K562 (cell line): ENCODE data around the gene PNRC1. TPM values are rescaled to one million over a fixed set of nuclear protein-coding genes. Genes with fewer than 3 reads are reported as not detected.
A peak's percentile ranks its signal among the peaks of the same experiment; 100 is the strongest.
"Not testable (repeated sequence)": the region's sequence is repeated elsewhere in the genome, so short reads cannot be mapped to it uniquely, and the experiment has no call there.

Experiments
- ATAC-seq: fragments of 200-7000 bp; cut with Tn5 transposase; 3 replicates; pipeline ENCODE4 v1.9.1; 2020; ENCODE audit warnings: moderate library complexity
- BruUV-seq: library from RNA; stranded (reverse); fragments of 400-500 nt; replicated peaks from 2 replicates; lab custom pipeline; 2021; lab: Mats Ljungman, UMichigan
- CTCF ChIA-PET: fragments of 300-600 bp; formaldehyde crosslinking; extraction: SDS; loops from one replicate; lab custom pipeline; 2021; ENCODE audit warnings: low intra/inter-chr PET ratio; lab: Yijun Ruan, JAX
- POLR2A ChIA-PET: fragments of 300-600, 350-650 bp; sonication (Branson Sonifier 250); formaldehyde crosslinking; extraction: SDS; loops from one replicate; lab custom pipeline; 2021; ENCODE audit warnings: antibody characterized with exemption, inconsistent platforms; lab: Yijun Ruan, JAX
- DNase-seq, 4 experiments: peaks; one replicate each; pipeline versions ENCODE4 v3.0.0 to v3.0.0-alpha.2; 2011 to 2018; ENCODE audit warnings: low spot score in 3 of 4, mixed read lengths in 3 of 4; ENCODE audit errors: extremely low read depth in 1 of 4
- FAIRE-seq: peaks from 2 replicates; lab custom pipeline; 2011; peaks lifted over from hg19 to GRCh38; lab: Jason Lieb, UNC
- H2AFZ ChIP-seq: 2 replicates; pipeline ENCODE4 v1.6.0; 2011; ENCODE audit warnings: low read depth, low read length, control low read depth, inconsistent platforms
- H3K27ac ChIP-seq: fragments of 200-600 bp; 3 replicates; pipeline ENCODE4 v1.8.0; 2011; ENCODE audit warnings: low read depth, mild to moderate bottlenecking, control low read depth, inconsistent platforms, low read length, moderate library complexity, mixed read lengths; ENCODE audit errors: extremely low read depth
- H3K27me3 ChIP-seq, 2 experiments: fragments of 300-600 bp in 1 of 2; 2 replicates in 1 of 2; 3 replicates in 1 of 2; pipeline versions ENCODE4 v1.6.0 to v1.8.0; 2011; ENCODE audit warnings: inconsistent platforms in 2 of 2, low read length in 2 of 2, mild to moderate bottlenecking in 1 of 2, mixed read lengths in 1 of 2, moderate library complexity in 1 of 2; ENCODE audit not compliant: control insufficient read depth in 2 of 2, insufficient read depth in 2 of 2
- H3K36me3 ChIP-seq: fragments of 300-600 bp; 3 replicates; pipeline ENCODE4 v1.8.0; 2011; ENCODE audit warnings: mild to moderate bottlenecking, low read length, inconsistent platforms; ENCODE audit not compliant: control insufficient read depth, insufficient read depth
- H3K4me1 ChIP-seq, 2 experiments: fragments of 200-600 bp in 1 of 2; replicated peaks in 1 of 2; 2 replicates in 1 of 2; 3 replicates in 1 of 2; pipeline versions ENCODE4 v1.5.1 to v1.8.0; 2011; ENCODE audit warnings: inconsistent platforms in 2 of 2, low read length in 2 of 2, mild to moderate bottlenecking in 1 of 2, mixed read lengths in 1 of 2, moderate library complexity in 1 of 2; ENCODE audit not compliant: control insufficient read depth in 2 of 2, insufficient read depth in 2 of 2
- H3K4me2 ChIP-seq: 2 replicates; pipeline ENCODE4 v1.6.1; 2011; ENCODE audit warnings: low read length, control low read depth, inconsistent platforms, mixed read lengths; ENCODE audit not compliant: insufficient read depth
- H3K4me3 ChIP-seq: fragments of 200-600 bp; sonication (generic), shearing (Covaris generic); 2 replicates; pipeline ENCODE4 v1.5.1; 2016; ENCODE audit warnings: control low read depth, inconsistent platforms
- H3K79me2 ChIP-seq: fragments of 200-600 bp; 3 replicates; pipeline ENCODE4 v1.8.0; 2011; ENCODE audit warnings: low read length, inconsistent platforms; ENCODE audit not compliant: control insufficient read depth, insufficient read depth
- H3K9ac ChIP-seq, 2 experiments: 2 replicates each; pipeline versions ENCODE4 v1.6.0 to v1.6.1; 2011; ENCODE audit warnings: low read depth in 2 of 2, low read length in 2 of 2, control low read depth in 1 of 2, inconsistent platforms in 1 of 2, mild to moderate bottlenecking in 1 of 2, mixed read lengths in 1 of 2; ENCODE audit not compliant: insufficient read depth in 1 of 2
- H3K9me1 ChIP-seq: one replicate; pipeline ENCODE4 v1.6.0; 2011; ENCODE audit warnings: inconsistent platforms, mild to moderate bottlenecking, low read length, moderate library complexity; ENCODE audit not compliant: control insufficient read depth, insufficient read depth
- H3K9me3 ChIP-seq: replicated peaks from 2 replicates; pipeline ENCODE4 v1.5.1; 2011; ENCODE audit warnings: low read depth, low read length, inconsistent platforms; ENCODE audit not compliant: control insufficient read depth, insufficient read depth
- H4K20me1 ChIP-seq: replicated peaks from 2 replicates; pipeline ENCODE4 v1.6.1; 2011; ENCODE audit warnings: low read length, inconsistent platforms, mixed read lengths; ENCODE audit not compliant: control insufficient read depth, insufficient read depth
- SLC30A9 ChIP-seq: fragments of 250-450 bp; sonication (Bioruptor Pico); IDR thresholded peaks from 2 replicates; pipeline ENCODE4 v1.8.0; 2022; ENCODE audit warnings: mild to moderate bottlenecking, moderate library complexity
- ZNF644 ChIP-seq: fragments of 200-800 bp; sonication (Bioruptor generic); IDR thresholded peaks from 2 replicates; pipeline ENCODE4 v1.6.1; 2016; ENCODE audit warnings: low read depth, missing genetic modification characterization, missing compliant biosample characterization
- WGBS: fragments of 100-300 bp; shearing (Covaris generic); methylation state at CpG from one replicate; pipeline ENCODE4 v1.1.6; 2016; ENCODE audit warnings: low coverage, mixed read lengths; ENCODE audit not compliant: insufficient coverage; ENCODE audit errors: missing lambda C conversion rate; 5-methylcytosine and 5-hydroxymethylcytosine counted together
- in situ Hi-C: fragments of 300-500 bp; cut with MboI; formaldehyde crosslinking; loops from 4 replicates; pipeline ENCODE4 v1.15.0; 2018; ENCODE audit warnings: inconsistent platforms, mixed read lengths
- intact Hi-C: fragments of 100-400 bp; cut with micrococcal nuclease; formaldehyde crosslinking; loops from 2 replicates; pipeline ENCODE4 v1.14.2; 2022
- polyA plus RNA-seq, 8 experiments: library from polyadenylated mRNA; depleted of rRNA in 4 of 8; stranded (reverse) in 5 of 8; unstranded in 3 of 8; fragments of >200 nt; fragmentation: Nextera tagmentation in 2 of 8; fragmentation: Illumina TruSeq in 1 of 8; extraction: Ambion mirVana in 2 of 8; extraction: Trizol in 1 of 8; gene quantifications; 2 replicates each; pipeline versions ENCODE4 v1.2.1 to v1.2.3, GENCODE V29; 2011 to 2014; ENCODE audit warnings: inconsistent platforms in 1 of 8, missing spikeins in 1 of 8
- total RNA-seq, 7 experiments: library from RNA; depleted of rRNA in 6 of 7; stranded (reverse); fragments of >200 nt in 6 of 7; fragmentation: Illumina TruSeq in 2 of 7; extraction: Trizol in 2 of 7; gene quantifications; 2 replicates each; pipeline versions ENCODE4 v1.2.1 to v1.2.3, GENCODE V29; 2011 to 2021; ENCODE audit warnings: low replicate concordance in 1 of 7
- TF ChIP-seq, protein P1 (sequence below): IDR thresholded peaks from 2 replicates; pipeline ENCODE4 v1.6.1; 2016; ENCODE audit warnings: missing genetic modification characterization, missing compliant biosample characterization
- TF ChIP-seq, protein P2 (sequence below): fragments of 450-650 bp; formaldehyde crosslinking; IDR thresholded peaks from 2 replicates; pipeline ENCODE4 v1.4.0; 2020; ENCODE audit warnings: mild to moderate bottlenecking

Gene PNRC1
- total and polyA plus RNA-seq, 9 of the 15 experiments (the other 6 are each of a cell fraction or from before 2014, with no cell fraction given): 1.2 to 10.8 (median 6.5) TPM

DNA sequence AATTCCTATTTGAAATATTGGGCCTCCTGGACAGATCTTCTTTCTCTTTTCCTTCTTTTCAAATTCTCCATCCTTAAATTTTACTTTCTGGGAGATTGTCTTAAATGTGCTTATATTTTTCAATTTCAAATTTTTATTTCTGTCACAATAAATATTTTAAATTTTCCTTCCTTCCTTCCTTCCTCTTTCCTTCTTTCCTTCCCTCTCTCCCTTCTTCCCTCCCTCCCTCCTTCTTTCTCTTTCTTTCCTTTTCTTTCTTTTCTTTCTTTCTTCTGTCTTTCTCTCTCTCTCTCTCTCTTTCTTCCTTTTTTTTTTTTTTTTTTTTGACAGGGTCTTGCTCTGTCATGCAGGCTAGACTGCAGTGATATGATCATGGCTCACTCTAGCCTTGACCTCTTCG lies 16.7 kb upstream of the PNRC1 start:
- intact Hi-C loops (no loop called here), in situ Hi-C loops (no loop called here)
- no peak overlapping the region for H3K4me3 ChIP-seq
- no peaks in the 10 kb centered on the region for H3K9me1 ChIP-seq
- H4K20me1 ChIP-seq: no peaks in the 10 kb centered on the region
- no peaks in the 10 kb centered on the region for H3K9me3 ChIP-seq
- peaks cover 4 to 5% of the 10 kb centered on the region in 2 experiments; a peak in 3 of 5 replicates for H3K4me1 ChIP-seq
- H2AFZ ChIP-seq: no peak overlapping the region
- BruUV-seq: no TSS peak
- CTCF ChIA-PET: no interaction called here
- 38% methylated on average over 1 of the region's 1 CpG for WGBS
- no peaks in the 10 kb centered on the region for H3K79me2 ChIP-seq
- H3K36me3 ChIP-seq: no peaks in the 10 kb centered on the region
- ATAC-seq (no peak), DNase-seq (no peak), FAIRE-seq (no peak)
- TF ChIP-seq SLC30A9 (CRISPR knock-in tag) (no peak), ZNF644 (tag) (no peak)
- TF ChIP-seq, protein P1, sequence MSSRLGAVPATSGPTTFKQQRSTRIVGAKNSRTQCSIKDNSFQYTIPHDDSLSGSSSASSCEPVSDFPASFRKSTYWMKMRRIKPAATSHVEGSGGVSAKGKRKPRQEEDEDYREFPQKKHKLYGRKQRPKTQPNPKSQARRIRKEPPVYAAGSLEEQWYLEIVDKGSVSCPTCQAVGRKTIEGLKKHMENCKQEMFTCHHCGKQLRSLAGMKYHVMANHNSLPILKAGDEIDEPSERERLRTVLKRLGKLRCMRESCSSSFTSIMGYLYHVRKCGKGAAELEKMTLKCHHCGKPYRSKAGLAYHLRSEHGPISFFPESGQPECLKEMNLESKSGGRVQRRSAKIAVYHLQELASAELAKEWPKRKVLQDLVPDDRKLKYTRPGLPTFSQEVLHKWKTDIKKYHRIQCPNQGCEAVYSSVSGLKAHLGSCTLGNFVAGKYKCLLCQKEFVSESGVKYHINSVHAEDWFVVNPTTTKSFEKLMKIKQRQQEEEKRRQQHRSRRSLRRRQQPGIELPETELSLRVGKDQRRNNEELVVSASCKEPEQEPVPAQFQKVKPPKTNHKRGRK: peak; percentile 86
- TF ChIP-seq, protein P2, sequence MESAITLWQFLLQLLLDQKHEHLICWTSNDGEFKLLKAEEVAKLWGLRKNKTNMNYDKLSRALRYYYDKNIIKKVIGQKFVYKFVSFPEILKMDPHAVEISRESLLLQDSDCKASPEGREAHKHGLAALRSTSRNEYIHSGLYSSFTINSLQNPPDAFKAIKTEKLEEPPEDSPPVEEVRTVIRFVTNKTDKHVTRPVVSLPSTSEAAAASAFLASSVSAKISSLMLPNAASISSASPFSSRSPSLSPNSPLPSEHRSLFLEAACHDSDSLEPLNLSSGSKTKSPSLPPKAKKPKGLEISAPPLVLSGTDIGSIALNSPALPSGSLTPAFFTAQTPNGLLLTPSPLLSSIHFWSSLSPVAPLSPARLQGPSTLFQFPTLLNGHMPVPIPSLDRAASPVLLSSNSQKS (CRISPR knock-in tag): no peak
- no peak overlapping the region for H3K4me2 ChIP-seq
- POLR2A ChIA-PET: no interaction called here
- H3K9ac ChIP-seq: no peak overlapping the region
- no peaks in the 10 kb centered on the region for H3K27me3 ChIP-seq
- H3K27ac ChIP-seq: no peak overlapping the region

DNA sequence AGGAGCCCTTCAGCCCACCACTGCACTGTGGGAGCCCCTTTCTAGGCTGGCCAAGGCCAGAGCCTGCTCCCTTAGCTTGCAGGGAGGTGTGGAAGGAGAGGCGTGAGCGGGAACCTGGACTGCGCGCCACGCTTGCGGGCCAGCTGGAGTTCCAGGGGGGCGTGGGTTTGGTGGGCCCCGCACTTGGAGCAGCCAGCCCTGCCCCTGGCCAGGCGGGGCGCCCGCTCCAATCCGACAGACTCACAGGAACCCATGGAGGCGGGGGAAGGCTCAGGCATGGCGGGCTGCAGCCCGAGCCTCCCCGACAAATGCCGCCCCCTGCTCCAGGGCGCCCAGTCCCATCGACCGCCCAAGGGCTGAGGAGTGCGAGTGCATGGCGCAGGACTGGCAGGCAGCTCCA lies 15.6 kb upstream of the PNRC1 start:
- H3K36me3 ChIP-seq, POLR2A ChIA-PET, ATAC-seq, H4K20me1 ChIP-seq, BruUV-seq, H3K4me2 ChIP-seq, FAIRE-seq, H3K4me1 ChIP-seq, in situ Hi-C loops, H2AFZ ChIP-seq, H3K27me3 ChIP-seq, intact Hi-C loops, H3K9me1 ChIP-seq, DNase-seq, H3K79me2 ChIP-seq, H3K27ac ChIP-seq, H3K9ac ChIP-seq, H3K4me3 ChIP-seq, H3K9me3 ChIP-seq, CTCF ChIA-PET: not testable (repeated sequence)
- 71% methylated on average over 12 of the region's 22 CpGs for WGBS
